Colonic mucosa (tissue), 4 donors: ENCODE measurements around the gene AK9. TPM values are rescaled to one million over a fixed set of nuclear protein-coding genes. Genes with fewer than 3 reads are reported as not detected.

ENCODE experiments used
- DNase-seq: peaks from one replicate; pipeline ENCODE4 v3.0.0-alpha.2; 2020
- H3K27ac ChIP-seq: fragments of 200-600 bp; one replicate; pipeline ENCODE4 v1.8.0; 2021
- H3K27me3 ChIP-seq: fragments of 200-600 bp; one replicate; pipeline ENCODE4 v1.8.0; 2021
- H3K36me3 ChIP-seq: fragments of 200-600 bp; one replicate; pipeline ENCODE4 v1.8.0; 2021
- H3K4me1 ChIP-seq: fragments of 200-600 bp; one replicate; pipeline ENCODE4 v1.8.0; 2021; ENCODE audit warnings: mild to moderate bottlenecking
- H3K4me3 ChIP-seq: fragments of 200-600 bp; one replicate; pipeline ENCODE4 v1.8.0; 2021
- H3K9ac ChIP-seq, 2 donors: one replicate each; pipeline ENCODE4 v1.7.0; 2013; ENCODE audit warnings: control low read depth in 2 of 2, low read depth in 2 of 2, low read length in 2 of 2
- H3K9me3 ChIP-seq: fragments of 200-600 bp; one replicate; pipeline ENCODE4 v1.8.0; 2021
- intact Hi-C: fragments of 100-400 bp; cut with DNase I; formaldehyde crosslinking; loops from one replicate; pipeline ENCODE4 v1.14.1; 2022
- total RNA-seq, 2 donors: library from RNA; stranded (reverse); fragmentation: NEBNext Ultra II Directional in 1 of 2; extraction: Animal tissue kit (Norgen Biotek cat#: 25700) in 1 of 2; gene quantifications; one replicate each; pipeline ENCODE4 v1.2.1, GENCODE V29; 2021
- TF ChIP-seq, protein P1 (sequence below): fragments of 200-600 bp; IDR thresholded peaks from one replicate; pipeline ENCODE4 v1.8.0; 2022; ENCODE audit warnings: antibody characterized with exemption, mild to moderate bottlenecking
- donor health status: healthy.
- donor health status: DM: no; HTN: no; CAD: no.
- donor health status: DM: no; HTN: no; CAD: no.

The AK9 gene
- total RNA-seq, 2 donors from 2014 or later: 5.6 to 5.7 TPM

DNA sequence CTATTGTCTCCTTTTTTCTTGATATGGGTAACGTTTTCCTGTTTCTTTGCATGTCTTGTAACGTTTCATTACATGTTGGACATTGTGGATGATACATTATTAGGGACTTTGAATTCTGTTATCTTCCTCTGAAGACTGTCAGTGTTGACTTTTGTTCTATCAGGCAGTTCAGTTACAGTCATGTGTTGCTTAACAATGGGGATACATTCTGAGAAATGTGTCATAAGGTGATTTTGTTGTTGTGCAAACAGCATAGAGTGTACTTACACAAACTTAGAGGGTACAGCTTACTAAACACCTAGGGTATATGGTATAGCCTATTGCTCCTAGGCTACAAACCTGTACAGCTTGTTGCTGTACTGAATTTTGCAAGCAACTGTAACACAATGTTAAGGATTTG lies 64.7 kb downstream of the AK9 start:
- H3K9me3 ChIP-seq: no peaks in the 10 kb centered on the region
- H3K36me3 ChIP-seq: no peaks in the 10 kb centered on the region
- no peak overlapping the region for H3K4me3 ChIP-seq
- TF ChIP-seq, protein P1, sequence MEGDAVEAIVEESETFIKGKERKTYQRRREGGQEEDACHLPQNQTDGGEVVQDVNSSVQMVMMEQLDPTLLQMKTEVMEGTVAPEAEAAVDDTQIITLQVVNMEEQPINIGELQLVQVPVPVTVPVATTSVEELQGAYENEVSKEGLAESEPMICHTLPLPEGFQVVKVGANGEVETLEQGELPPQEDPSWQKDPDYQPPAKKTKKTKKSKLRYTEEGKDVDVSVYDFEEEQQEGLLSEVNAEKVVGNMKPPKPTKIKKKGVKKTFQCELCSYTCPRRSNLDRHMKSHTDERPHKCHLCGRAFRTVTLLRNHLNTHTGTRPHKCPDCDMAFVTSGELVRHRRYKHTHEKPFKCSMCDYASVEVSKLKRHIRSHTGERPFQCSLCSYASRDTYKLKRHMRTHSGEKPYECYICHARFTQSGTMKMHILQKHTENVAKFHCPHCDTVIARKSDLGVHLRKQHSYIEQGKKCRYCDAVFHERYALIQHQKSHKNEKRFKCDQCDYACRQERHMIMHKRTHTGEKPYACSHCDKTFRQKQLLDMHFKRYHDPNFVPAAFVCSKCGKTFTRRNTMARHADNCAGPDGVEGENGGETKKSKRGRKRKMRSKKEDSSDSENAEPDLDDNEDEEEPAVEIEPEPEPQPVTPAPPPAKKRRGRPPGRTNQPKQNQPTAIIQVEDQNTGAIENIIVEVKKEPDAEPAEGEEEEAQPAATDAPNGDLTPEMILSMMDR: no peak
- no peaks in the 10 kb centered on the region for H3K4me1 ChIP-seq
- H3K9ac ChIP-seq: no peak overlapping the region
- H3K27me3 ChIP-seq: no peaks in the 10 kb centered on the region
- intact Hi-C loops: no loop called here
- DNase-seq: no peak
- H3K27ac ChIP-seq: no peak overlapping the region

DNA sequence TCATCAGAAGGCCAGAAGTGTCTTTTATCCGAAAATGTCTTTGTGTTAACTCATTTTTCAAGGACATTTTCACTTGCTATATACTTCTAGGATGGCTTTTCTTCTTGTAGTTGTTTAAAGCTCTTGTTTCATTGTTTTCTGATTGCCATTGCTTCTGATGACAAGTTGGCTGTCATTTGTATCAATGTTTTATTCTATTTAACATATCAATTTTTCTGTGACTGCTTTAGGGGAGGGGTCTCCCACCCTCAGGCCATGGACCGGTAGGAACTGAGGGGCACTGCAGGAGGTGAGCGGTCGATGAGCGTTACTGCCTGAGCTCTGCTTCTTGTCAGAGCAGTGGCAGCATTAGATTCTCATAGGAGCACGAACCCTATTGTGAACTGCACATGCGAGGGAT lies 65.8 kb downstream of the AK9 start:
- no peaks in the 10 kb centered on the region for H3K9me3 ChIP-seq
- no peak overlapping the region for H3K27ac ChIP-seq
- no peak for DNase-seq
- no peaks in the 10 kb centered on the region for H3K4me1 ChIP-seq
- H3K9ac ChIP-seq: no peak overlapping the region
- no peaks in the 10 kb centered on the region for H3K27me3 ChIP-seq
- no peak overlapping the region for H3K4me3 ChIP-seq
- intact Hi-C loops: no loop called here
- H3K36me3 ChIP-seq: no peaks in the 10 kb centered on the region
- TF ChIP-seq, protein P1: no peak

DNA sequence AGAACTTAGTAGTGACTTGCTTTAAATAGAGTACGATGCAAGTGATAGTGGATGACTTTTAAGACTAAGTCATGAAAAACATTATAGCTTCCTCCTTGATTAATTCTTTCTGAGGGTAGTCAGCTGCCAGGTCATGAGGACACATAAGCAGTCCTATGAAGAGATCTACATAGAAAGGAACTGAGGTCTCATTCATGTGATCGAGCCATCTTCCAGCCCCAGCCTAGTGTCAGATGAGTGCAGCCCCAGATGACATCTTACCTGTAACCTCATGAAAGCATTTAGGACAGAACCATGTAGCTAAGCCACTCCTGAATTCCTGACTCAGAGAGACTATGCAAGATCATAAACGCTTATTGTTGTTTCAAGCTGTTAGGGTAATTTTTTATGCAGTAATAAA lies 67.7 kb downstream of the AK9 start:
- intact Hi-C loops: no loop called here
- H3K9ac ChIP-seq: no peak overlapping the region

DNA sequence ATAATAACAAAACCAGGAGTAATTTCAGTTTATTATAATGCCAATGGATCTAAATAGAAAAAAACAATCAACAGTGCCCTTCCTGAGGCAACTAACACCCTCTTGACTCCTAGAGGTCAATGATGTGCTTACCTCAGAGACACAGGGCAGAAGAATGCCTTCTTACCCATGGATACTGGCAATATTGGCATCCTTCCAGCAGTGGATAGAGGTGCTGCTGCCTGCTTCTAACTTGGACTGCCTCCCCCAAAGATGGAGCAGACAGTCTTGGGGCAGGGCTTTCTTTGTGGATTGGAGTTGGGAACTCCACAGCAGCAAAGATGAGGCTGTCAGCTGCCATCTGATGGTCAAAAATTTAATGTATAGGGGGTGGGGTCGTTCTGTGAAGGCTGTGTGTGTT lies 78.7 kb downstream of the AK9 start:
- intact Hi-C loops: no loop called here
- Histone ChIP-seq H3K9ac (no peak overlapping the region), H3K9me3 (no peaks in the 10 kb centered on the region), H3K36me3 (no peaks in the 10 kb centered on the region), H3K4me1 (no peaks in the 10 kb centered on the region), H3K27ac (no peak overlapping the region), H3K4me3 (no peak overlapping the region), H3K27me3 (no peaks in the 10 kb centered on the region)
- DNase-seq: no peak
- TF ChIP-seq, protein P1: no peak

More for the DNA sequence above, 67.7 kb downstream of the AK9 start:
- Histone ChIP-seq H3K27me3 (no peaks in the 10 kb centered on the region), H3K9me3 (no peaks in the 10 kb centered on the region), H3K36me3 (no peaks in the 10 kb centered on the region), H3K4me3 (no peak overlapping the region), H3K4me1 (no peaks in the 10 kb centered on the region), H3K27ac (no peak overlapping the region)
- DNase-seq: no peak
- TF ChIP-seq, protein P1: no peak

DNA sequence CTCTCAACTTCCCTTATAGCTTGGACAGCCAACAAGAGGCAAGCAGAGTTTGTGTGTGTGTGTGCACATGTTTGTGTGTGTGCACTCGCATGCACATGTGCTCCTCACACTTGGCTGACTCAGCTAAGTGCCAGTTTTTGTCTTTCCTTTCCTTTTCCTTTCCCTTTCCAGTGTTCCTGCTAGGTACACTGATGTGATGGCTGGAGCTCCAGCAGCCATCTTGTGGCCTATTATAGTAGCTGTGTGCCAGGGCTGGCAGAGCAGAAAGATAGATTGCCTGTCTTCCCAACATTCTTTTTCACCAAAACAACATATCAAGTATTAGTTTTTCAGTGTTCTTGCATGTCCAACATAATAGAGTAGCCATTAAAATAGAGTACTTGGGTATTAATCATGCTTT lies 79.5 kb downstream of the AK9 start:
- Histone ChIP-seq H3K36me3 (no peaks in the 10 kb centered on the region), H3K9ac (no peak overlapping the region), H3K27ac (no peak overlapping the region), H3K27me3 (no peaks in the 10 kb centered on the region), H3K9me3 (no peaks in the 10 kb centered on the region), H3K4me1 (no peaks in the 10 kb centered on the region), H3K4me3 (no peak overlapping the region)
- TF ChIP-seq, protein P1: no peak
- intact Hi-C loops: no loop called here
- no peak for DNase-seq

DNA sequence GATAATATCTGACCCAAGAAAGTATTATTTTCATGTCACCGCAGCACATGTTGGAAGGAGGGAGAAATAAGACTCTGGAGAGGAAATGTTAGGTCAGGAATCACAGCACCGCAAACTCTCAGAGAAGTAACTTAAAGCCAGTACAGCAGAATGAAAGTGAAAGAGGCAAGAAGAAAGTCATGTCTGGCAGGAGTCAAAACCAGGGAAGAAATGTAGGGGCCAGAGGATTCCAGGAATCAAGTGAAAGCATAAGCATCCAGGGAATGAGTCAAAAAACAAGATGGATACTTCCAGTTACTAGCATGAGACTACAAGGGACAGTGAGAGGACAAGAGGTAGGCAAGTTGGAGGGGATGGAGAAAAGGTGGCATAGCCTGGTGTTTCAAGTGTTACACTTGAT lies 80.4 kb downstream of the AK9 start:
- no peak overlapping the region for H3K9ac ChIP-seq
- TF ChIP-seq, protein P1: no peak
- no peak overlapping the region for H3K4me3 ChIP-seq
- no peak for DNase-seq
- H3K27ac ChIP-seq: no peak overlapping the region
- intact Hi-C loops: no loop called here
- no peaks in the 10 kb centered on the region for H3K9me3 ChIP-seq
- H3K4me1 ChIP-seq: no peaks in the 10 kb centered on the region
- H3K36me3 ChIP-seq: no peaks in the 10 kb centered on the region
- H3K27me3 ChIP-seq: no peaks in the 10 kb centered on the region
